ENCODE measurements around the gene C6.
"Not testable (repeated sequence)": the region's sequence is repeated elsewhere in the genome, so short reads cannot be mapped to it uniquely, and the experiment has no call there.

The C6 gene

DNA sequence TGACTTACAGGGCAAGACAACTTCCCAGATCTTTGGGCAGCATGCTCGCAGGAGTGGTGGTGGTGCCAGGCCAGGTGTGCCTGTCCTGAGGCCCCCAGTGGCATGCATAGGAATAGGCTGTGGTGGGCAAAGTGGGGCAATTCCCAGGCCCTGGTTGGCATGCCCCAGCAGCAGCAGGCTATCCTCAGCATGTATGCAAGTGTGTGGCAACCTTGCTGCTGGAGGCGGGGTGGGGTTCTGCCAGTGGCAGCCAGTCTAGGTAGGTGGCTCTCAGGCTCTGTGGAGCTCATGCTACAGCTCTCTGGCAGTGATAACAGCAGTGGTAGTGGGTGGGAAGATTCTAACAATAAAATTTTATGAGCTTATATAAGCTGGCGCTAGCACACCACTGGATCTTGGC is 27.7 kb upstream of the C6 start:
- Histone ChIP-seq H3K4me2 (no peak overlapping the region), H3K36me3 (ENCODE audit: insufficient read depth) (no peaks in the 10 kb centered on the region), H2AFZ (ENCODE audit: low read depth) (no peak overlapping the region), H3K27me3 (ENCODE audit: insufficient read depth, low read depth) (no peaks in the 10 kb centered on the region), H3K27ac (no peak overlapping the region), H3K4me3 (IDR thresholded peaks at IDR 0.05; ENCODE audit: insufficient read depth, low read depth, low read length) (no peak overlapping the region), H3K9ac (no peak overlapping the region), H3K4me1 (ENCODE audit: low read depth, poor library complexity, severe bottlenecking) (no peaks in the 10 kb centered on the region), H3K79me2 (ENCODE audit: insufficient read depth, low read depth) (no peaks in the 10 kb centered on the region), H4K20me1 (ENCODE audit: insufficient read depth) (no peaks in the 10 kb centered on the region)
- TF ChIP-seq, protein P1, sequence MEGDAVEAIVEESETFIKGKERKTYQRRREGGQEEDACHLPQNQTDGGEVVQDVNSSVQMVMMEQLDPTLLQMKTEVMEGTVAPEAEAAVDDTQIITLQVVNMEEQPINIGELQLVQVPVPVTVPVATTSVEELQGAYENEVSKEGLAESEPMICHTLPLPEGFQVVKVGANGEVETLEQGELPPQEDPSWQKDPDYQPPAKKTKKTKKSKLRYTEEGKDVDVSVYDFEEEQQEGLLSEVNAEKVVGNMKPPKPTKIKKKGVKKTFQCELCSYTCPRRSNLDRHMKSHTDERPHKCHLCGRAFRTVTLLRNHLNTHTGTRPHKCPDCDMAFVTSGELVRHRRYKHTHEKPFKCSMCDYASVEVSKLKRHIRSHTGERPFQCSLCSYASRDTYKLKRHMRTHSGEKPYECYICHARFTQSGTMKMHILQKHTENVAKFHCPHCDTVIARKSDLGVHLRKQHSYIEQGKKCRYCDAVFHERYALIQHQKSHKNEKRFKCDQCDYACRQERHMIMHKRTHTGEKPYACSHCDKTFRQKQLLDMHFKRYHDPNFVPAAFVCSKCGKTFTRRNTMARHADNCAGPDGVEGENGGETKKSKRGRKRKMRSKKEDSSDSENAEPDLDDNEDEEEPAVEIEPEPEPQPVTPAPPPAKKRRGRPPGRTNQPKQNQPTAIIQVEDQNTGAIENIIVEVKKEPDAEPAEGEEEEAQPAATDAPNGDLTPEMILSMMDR (conservative IDR thresholded peaks at IDR 0.05; ENCODE audit: low read depth, low read length): no peak

DNA sequence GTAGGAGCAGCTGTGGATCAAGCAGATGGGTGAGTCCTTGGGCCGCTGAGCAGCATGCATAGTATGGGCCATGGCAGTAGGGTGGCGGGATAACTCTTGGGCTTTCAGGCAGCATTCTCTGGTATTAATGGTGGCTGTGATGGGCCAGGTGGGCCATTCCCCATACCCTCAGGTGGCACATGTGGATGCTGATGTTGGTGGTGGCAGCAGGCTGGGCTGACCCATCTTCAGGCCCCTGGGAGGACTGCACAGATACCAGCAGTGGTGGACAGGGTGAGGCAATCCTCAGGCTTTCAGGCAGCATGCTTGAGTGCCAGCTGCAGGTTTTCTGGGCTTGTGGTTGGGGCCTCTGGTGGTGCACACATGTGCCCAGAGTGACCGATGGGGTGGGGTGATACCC is 27.1 kb upstream of the C6 start:
- Histone ChIP-seq H3K27me3 (ENCODE audit: insufficient read depth, low read depth) (no peaks in the 10 kb centered on the region), H3K36me3 (ENCODE audit: insufficient read depth) (no peaks in the 10 kb centered on the region), H2AFZ (ENCODE audit: low read depth) (no peak overlapping the region), H3K4me1 (ENCODE audit: low read depth, poor library complexity, severe bottlenecking) (no peaks in the 10 kb centered on the region), H4K20me1 (ENCODE audit: insufficient read depth) (no peaks in the 10 kb centered on the region), H3K4me3 (IDR thresholded peaks at IDR 0.05; ENCODE audit: insufficient read depth, low read depth, low read length) (no peak overlapping the region), H3K27ac (no peak overlapping the region), H3K79me2 (ENCODE audit: insufficient read depth, low read depth) (no peaks in the 10 kb centered on the region), H3K4me2 (no peak overlapping the region), H3K9ac (no peak overlapping the region)
- TF ChIP-seq, protein P1 (conservative IDR thresholded peaks at IDR 0.05; ENCODE audit: low read depth, low read length): no peak

DNA sequence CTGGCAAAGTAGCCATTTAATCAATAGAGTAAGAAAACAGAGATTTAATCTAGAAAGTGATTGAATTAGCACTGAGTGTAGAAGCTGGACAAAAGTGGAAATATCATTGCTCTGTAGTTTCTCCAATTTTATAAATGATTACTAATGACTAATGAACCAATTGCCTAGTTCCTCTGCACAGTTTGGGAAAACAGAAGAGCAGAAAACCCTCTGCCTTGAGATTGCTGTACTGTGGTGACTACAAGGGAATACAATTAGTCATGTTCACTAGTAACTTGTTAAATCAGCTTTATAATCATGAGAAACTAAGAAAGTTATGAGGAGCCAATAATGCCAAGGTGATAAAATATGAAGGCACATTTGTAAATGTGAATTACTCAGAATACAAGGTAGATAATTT is 21.1 kb upstream of the C6 start:
- no peaks in the 10 kb centered on the region for H3K27me3 ChIP-seq (ENCODE audit: insufficient read depth, low read depth)
- H3K27ac ChIP-seq: no peak overlapping the region
- TF ChIP-seq, protein P1 (conservative IDR thresholded peaks at IDR 0.05; ENCODE audit: low read depth, low read length): no peak
- H4K20me1 ChIP-seq (ENCODE audit: insufficient read depth): no peaks in the 10 kb centered on the region
- no peak overlapping the region for H3K4me3 ChIP-seq (IDR thresholded peaks at IDR 0.05; ENCODE audit: insufficient read depth, low read depth, low read length)
- H3K4me1 ChIP-seq (ENCODE audit: low read depth, poor library complexity, severe bottlenecking): no peaks in the 10 kb centered on the region
- H2AFZ ChIP-seq (ENCODE audit: low read depth): no peak overlapping the region
- H3K9ac ChIP-seq: no peak overlapping the region
- no peak overlapping the region for H3K4me2 ChIP-seq
- no peaks in the 10 kb centered on the region for H3K79me2 ChIP-seq (ENCODE audit: insufficient read depth, low read depth)
- no peaks in the 10 kb centered on the region for H3K36me3 ChIP-seq (ENCODE audit: insufficient read depth)

DNA sequence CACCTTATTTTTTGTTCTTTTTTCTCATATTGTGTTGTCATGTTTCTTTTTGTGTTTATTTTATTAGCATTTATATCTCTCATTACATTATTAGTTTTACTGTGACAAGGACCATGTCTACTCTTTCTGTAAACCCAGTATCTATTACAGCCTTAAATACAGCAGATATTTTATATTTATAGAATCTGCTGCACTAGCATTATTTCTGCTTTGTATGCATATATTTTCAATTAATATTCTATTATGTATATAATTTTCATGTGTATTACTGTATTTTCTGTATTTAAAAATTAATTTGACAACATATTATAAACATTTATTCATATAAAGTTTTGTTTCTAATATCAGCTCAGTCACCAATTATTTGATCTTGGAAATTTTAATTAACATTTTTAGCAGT is 19.5 kb upstream of the C6 start:
- Histone ChIP-seq H3K4me1 (ENCODE audit: low read depth, poor library complexity, severe bottlenecking) (no peaks in the 10 kb centered on the region), H2AFZ (ENCODE audit: low read depth) (no peak overlapping the region), H3K27ac (no peak overlapping the region), H3K79me2 (ENCODE audit: insufficient read depth, low read depth) (no peaks in the 10 kb centered on the region), H3K27me3 (ENCODE audit: insufficient read depth, low read depth) (no peaks in the 10 kb centered on the region), H3K4me3 (IDR thresholded peaks at IDR 0.05; ENCODE audit: insufficient read depth, low read depth, low read length) (no peak overlapping the region), H3K36me3 (ENCODE audit: insufficient read depth) (no peaks in the 10 kb centered on the region), H3K4me2 (no peak overlapping the region), H4K20me1 (ENCODE audit: insufficient read depth) (no peaks in the 10 kb centered on the region), H3K9ac (no peak overlapping the region)
- TF ChIP-seq, protein P1 (conservative IDR thresholded peaks at IDR 0.05; ENCODE audit: low read depth, low read length): no peak

DNA sequence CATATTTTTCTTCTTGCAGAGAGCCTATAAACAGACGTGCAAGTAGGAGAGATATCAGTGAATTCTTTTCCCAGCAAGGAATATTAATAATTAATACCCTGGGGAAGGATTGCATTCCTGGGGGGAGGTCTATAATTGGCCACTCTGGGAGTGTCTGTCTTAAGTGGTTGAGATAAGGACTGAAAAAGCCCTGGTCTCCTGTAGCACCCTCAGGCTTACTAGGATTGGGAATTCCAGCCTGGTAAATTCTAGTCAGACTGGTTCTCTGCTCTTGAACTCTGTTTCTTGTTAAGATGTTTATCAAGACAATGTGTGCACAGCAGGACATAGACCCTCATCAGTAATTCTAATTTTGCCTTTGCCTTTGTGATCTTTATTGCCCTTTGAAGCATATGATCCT is 16.9 kb upstream of the C6 start:
- not testable (repeated sequence) for H3K36me3 ChIP-seq (ENCODE audit: insufficient read depth); H3K4me2 ChIP-seq; H3K27ac ChIP-seq; H3K27me3 ChIP-seq (ENCODE audit: insufficient read depth, low read depth); H3K79me2 ChIP-seq (ENCODE audit: insufficient read depth, low read depth); H3K4me3 ChIP-seq (IDR thresholded peaks at IDR 0.05; ENCODE audit: insufficient read depth, low read depth, low read length); H2AFZ ChIP-seq (ENCODE audit: low read depth); H3K9ac ChIP-seq; H3K4me1 ChIP-seq (ENCODE audit: low read depth, poor library complexity, severe bottlenecking); H4K20me1 ChIP-seq (ENCODE audit: insufficient read depth)
